NCI-H2081 treated with DMSO at 0.1 percent for 48 hours (cell line): ENCODE results near the gene ATPAF1.

Experiments
- DNase-seq: peaks from one replicate; lab custom pipeline; 2025; lab: John Stamatoyannopoulos, UW

Gene ATPAF1

GRCh38 chr1:46592823-46593222 is 75.3 kb downstream of the ATPAF1 start:
- no peak for DNase-seq

- DNase-seq, result no peak
Observed at GRCh38 chr1:46589529-46589928, 78.6 kb downstream of the ATPAF1 start.

GRCh38 chr1:46587069-46587468 is 81.1 kb downstream of the ATPAF1 start:
- DNase-seq, result no peak

- no peak for DNase-seq
Observed at GRCh38 chr1:46585312-46585938, 82.7 kb downstream of the ATPAF1 start.

GRCh38 chr1:46583494-46583893 is 84.7 kb downstream of the ATPAF1 start:
- DNase-seq, result no peak

- no peak for DNase-seq
Observed at GRCh38 chr1:46582972-46583371, 85.2 kb downstream of the ATPAF1 start.
